OCI-M1 (cell line): ENCODE data around the gene SYNE2.

Experiments
- DNase-seq: peaks from one replicate; lab custom pipeline; 2025; lab: John Stamatoyannopoulos, UW

Gene SYNE2

DNA sequence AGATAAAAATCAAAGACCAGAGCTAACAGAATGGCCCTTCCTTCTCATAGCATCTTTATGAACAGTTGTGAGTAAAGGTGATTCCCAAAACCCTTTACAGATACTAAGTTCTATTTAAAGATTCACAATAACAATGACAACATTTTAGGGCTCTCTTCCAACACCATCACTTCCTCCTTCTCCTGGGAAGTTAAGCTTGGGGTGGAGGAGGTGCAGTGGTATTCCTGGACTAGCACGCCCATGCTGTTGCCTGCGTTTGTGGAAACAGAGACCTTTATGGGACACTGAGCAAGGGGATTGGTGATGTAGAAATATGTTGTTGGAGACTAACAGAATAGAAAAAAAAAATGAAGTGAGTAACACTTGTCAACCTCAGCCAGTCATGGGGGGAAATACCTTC, 22.5 kb downstream of the SYNE2 start:
- no peak for DNase-seq

DNA sequence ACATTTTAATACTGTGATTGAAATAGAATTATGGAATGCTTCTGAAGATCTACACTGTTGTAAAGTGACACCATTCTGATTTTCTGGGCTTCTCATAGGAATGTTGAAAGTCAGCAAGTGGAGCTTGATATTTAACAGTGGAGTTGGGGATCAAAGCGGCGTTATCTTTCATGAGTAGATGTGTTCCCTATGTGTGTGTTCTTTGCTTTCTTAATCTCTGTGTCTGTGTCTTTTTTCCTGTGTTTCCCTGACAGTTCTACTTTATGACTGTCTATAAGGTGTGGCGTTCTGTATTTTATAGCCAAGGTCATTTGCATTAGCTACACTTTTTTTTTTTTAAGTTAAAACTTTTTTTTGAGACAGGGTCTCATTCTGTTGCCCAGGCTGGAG, 24.7 kb downstream of the SYNE2 start:
- DNase-seq, result no peak

DNA sequence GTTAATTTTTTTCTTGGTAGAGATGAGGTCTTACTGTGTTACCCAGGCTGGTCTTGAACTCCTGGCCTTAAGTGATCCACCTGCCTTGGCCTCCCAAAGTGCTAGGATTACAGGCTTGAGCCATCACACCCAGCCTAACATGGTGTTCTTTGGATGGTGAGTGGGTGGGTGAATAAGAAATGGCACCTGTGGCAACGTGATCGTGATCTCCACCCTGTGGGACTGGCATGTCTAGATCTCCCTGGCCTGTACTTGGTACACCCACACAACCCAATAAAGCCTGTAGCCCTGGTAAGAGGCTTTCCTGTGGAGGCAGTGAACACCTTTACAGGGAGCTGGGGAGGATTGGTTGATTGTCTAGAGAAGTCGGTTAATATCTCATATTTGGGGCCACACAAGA, 25.2 kb downstream of the SYNE2 start:
- no peak for DNase-seq

DNA sequence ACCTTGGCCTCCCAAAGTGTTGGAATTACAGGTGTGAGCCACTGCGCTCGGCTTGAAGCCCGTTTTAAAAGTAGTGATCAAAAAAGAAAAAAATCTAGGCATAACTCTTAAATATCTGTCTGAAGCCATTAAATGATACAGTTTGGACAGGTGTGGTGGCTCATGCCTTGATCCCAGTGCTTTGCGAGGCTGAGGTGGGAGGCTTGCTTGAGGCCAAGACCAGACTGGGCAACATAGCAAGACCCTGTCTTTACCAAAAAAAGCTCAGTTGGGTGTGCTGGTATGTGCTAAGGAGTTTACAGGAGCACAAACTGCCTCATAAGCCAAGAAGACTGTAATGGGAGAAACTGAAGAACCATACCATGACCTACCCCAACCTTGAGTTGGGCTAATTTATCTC, 26.0 kb downstream of the SYNE2 start:
- no peak for DNase-seq

DNA sequence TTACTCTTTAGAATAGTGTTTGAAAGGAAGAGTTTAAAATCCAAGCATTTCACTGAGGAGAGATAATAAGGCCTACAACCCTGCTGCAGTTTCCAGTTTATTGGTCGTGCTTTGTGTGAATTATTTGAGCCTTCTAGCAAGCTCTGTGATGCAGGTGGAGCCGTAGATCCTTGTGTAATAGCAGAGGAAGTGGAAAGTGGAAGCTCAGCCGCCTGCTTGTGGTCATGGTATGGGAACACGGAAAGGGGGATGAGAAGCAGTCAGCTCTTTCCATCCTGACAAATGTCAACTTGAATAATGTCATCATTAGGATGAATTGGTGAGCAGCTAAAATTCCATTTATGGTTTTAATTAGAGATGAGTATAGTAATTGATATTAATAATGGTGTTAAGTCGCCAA, 29.1 kb downstream of the SYNE2 start:
- DNase-seq, result no peak

DNA sequence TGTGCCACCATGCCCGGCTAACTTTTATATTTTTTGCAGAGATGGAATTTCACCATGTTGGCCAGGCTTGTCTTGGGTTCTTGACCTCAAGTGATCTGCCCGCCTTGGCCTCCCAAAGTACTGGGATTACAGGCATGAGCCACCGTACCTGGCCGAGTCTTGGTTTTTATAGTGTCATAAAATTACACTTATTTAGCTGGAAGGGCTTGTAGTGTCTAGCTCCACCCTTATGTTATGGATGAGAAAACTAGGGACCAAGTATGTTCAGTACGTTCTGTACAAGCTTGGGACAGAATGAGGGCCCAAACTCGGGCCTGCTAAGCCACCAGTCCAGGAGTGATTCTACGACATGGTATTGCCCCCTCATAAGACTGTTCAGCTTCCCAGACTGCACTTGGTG, 35.1 kb downstream of the SYNE2 start:
- no peak for DNase-seq

DNA sequence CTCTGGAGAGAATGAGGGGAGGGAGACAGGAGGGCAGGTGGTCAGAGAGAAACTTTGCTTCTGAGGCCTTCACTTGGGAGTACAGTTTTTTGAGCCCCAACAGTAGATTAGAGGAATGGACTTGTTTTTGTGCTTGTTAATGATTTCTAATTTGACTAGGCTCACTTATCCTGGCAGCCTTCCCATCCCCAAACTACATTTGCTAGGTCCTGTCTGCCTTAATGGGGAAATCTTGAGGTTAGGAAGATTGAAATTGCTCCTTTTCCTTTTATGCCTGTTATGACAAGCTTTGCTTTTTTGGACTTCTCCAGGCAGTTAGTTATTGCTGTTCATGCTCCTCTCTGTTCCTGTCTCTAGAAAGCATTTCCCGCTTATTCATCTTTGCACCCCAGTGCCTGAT, 37.7 kb downstream of the SYNE2 start:
- DNase-seq, result no peak

DNA sequence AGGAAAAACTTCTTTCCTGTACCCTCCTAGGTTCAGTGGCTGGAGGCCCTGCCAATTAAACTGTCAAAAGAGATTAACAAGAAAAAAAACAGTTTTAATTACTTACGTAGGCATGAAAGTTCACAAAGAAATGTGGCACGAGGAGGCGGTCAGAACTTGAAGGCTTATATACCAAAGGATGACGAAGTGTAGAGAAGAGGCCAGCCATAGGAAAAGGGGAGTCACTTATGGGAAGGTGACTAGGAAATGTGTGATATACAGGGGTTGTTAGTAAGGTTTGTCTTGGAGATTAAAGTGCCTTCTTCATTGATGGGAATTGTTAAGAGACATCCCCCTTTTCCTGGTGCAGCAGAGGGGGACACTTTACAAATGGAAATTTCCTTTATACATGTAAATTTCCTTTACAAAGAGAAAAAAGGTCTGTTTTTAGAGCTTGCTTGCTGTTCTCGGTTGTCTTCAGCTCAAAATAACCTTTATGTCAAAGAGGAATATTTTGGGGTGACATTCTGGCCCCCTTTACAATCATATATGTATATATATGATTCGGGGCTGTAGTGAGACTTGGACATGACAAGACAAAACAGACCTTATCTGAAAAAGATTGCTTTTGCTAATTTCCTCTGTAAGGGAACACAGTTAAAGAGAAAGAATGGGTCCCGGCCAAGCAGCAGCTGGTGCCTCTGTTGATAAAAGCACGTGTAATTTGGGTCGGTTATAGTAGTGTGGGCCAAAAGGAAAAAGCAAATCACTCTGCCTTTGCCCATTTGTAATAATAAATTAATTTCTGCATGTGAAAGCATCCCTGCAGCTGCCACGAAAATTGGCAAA, 38.6 kb downstream of the SYNE2 start:
- peak; percentile 37 for DNase-seq

DNA sequence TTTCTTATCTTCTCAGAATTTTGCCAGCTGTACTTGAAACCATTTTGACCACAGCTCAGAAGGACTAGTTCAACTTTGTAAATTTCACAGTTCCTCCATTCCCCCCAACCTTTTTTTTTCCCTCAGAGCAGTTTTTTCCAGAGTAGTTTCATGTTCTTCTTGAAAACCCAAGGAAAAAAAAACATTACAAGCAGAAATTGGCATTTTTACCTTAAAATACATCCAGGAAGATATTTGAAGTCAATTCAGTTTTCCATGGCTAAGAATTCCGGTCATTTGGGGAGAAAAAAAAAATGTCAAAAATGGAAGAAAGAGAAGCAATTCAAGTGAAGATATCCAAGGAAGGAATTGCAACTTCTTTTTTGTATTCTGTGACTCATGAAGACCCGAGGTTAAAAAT, 39.5 kb downstream of the SYNE2 start:
- DNase-seq, result peak; percentile 60

DNA sequence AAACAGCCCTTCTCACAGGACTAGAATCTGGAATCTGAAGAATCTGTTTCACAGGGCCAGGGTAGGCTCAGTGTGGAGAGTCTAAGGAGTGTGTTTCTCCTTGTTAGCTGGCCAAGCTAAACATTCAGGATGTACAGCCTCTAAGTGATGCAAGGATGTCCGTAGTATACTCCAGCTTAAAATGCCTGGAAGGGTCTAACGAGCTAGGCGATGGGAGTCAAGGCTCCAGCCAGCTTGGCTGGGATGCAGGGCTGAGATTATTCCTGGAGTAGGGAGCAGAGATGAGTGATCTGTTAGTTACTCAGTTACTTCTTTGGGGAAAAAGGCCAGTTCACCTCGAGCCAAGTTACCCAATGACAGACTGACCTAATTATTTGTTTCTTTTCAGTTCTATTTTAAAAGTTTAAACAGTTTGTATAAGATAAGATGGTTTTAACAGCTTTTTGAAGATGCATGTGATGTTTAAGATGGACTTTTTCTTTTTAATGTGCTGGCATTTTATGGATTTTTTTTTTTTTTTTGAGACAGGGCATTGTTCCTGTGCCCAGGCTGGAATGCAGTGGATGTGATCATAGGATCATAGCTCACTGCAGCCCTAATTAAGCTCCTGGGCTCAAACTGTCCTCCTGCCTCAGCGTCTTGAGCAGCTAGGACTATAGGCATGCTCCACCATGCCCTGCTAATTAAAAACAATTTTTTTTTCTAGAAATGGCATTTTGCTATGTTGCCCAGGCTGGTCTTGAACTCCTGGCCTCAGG, 41.1 kb downstream of the SYNE2 start:
- no peak for DNase-seq

DNA sequence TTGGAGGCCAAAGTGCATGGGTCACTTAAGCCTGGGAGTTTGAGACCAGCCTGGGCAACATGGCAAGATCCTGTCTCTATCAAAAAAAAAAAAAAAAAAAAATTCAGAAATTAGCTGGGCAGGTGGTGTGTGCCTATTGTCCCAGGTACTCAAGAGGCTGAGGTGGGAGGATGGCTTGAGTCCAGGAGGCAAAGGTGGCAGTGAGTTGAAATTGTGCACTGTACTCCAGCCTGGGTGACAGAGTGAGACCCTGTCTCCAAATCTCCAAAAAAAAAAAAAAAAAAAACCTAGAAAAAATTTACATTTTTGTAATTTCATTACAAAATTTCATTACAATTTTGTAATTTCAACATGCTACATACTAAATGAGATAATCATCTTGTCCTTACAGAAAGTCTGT, 42.7 kb downstream of the SYNE2 start:
- DNase-seq, result no peak

DNA sequence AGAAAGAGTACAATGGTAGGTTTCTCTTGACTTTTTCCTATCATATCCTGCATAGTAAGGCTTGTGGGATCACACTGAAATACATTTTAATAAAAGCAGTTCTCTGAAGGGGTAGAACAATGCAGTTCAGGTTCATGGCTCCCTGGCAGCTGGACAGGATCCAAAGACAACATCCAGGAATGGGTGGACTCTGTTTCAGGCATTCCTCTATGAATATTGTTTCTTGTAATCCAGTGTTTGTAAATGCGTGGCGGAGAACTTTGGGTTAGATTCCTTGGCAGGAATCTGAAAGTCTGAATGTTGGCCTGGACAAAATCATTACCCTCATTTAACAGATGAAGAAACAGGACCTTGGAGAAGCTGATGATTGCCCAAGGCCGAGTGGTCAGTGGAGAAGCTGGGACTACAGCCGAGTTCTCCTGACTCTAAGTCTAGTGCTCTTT, 43.5 kb downstream of the SYNE2 start:
- DNase-seq, result no peak

DNA sequence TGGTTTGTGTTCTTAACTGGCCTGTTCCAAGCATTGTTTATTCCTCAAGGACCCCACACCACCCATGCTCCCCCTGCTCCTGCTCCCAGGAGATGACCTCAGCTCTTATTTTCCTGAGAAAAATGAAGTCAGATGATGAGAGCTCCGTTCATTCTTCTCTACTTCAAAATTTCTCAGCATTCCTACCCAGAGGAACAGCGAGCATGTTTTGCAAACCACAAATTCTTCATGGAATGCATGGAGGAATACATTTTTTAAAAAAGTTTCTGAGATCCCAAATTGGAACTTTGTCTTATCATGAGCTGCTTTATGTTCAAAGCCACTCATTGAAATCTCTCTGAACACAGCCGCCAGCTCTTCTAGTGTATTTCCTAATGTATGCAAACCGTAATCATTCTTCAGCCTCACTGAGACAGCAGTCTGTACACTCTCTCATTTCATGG, 44.9 kb downstream of the SYNE2 start:
- no peak for DNase-seq

DNA sequence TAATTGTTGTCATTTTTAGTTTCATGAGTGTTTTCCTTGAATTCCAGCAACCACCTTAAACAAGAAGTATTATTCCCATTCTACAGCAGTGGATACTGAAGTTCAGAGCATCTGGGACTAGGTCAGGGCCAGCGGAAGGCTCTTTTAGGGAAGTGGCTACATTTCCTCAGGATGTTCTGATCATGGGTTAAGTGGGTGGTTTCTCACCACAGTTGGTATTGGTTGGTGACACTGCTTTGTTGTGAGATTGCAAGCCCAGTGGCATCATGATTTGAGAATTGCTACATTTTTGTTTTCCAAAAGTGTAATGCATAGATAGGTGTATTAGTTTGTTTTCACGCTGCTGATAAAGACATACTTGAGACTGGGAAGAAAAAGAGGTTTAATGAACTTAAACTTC, 47.1 kb downstream of the SYNE2 start:
- no peak for DNase-seq

DNA sequence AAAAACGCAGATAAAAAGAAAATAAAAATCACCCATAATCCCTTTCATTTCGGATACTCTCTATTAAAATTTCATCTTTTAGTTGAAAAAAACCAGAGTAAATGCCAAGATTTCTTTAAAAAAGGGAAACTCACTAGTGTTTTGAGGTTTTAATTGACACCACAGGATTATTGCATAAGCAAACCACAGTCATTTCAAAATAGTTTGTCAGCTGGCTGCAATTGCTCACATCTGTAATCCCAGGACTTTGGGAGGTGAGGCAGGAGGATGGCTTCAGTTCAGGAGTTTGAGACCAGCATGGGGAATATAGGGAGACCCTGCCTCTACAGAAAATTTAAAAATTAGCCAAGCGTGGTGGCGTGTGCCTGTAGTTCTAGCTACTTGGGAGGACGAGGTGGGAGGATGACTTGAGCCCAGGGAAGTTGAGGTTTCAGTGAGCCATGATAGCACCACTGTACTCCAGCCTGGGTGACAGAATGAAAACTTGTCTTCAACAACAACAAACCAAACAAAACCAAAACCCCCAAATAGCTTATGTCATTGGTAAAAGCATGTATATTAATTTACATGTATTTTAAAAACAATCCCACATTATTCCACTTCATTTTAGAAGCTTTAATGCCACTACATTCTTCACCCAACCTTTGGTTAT, 48.8 kb downstream of the SYNE2 start:
- peak; percentile 59 for DNase-seq

DNA sequence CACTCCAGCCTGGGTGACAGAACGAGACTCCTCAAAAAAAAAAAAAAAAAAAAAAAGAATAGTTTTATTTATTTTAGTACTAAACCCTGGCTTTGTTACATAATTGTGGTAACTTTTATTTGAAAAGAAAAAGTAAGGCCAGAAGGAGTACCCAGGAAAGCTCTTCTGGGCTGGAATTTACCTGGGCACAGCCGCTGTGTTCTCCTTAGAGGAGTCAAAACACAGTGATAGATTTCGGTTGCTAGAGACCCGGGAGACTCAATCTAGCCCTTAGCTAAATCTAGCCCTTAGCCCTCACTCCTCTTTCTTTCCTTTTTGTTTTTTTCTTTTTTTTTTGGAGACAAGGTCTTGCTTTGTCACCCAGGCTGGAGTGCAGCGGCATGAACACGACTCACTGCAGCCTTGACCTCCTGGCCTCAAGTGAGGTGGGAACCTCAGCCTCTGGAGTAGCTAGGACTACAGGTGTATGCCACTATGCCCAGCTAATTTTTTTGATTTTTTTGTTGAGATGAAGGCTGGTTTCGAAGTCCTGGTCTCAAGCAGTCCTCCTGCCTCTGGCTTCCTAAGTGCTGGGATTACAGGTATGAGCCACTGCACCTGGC, 49.7 kb downstream of the SYNE2 start:
- DNase-seq, result no peak

DNA sequence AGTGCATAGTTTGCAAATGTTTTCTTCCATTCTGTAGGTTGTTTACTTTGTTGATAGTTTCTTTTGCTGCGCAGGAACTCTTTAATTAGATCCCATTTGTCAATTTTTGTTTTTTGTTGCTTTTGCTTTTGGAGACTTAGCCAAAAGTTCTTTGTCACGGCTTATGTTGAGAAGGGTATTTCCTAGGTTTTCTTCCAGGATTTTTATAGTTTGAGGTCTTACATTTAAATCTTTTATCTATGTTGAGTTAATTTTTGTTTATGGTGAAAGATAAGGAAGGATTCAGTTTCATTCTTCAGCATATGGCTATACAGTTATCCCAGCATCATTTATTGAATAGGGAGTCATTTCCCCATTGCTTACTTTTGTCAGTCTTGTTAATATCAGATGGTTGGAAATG, 51.9 kb downstream of the SYNE2 start:
- no peak for DNase-seq

DNA sequence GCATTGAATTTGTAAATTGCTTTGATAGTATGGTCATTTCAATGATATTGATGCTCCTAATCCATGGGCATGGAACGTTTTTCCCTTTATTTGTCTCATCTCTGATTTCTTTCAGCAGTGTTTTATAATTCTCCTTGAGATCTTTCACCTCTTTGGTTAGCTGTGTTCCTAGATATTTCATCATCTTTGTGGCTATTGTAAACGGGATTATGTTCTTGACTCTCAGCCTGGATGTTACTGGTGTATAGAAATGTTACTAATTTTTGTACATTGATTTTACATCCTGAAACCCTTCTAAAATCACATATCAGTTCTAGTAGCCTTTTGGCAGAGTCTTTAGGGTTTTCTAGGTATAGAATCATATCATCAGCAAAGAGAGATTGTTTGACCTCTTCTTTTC, 52.6 kb downstream of the SYNE2 start:
- no peak for DNase-seq

DNA sequence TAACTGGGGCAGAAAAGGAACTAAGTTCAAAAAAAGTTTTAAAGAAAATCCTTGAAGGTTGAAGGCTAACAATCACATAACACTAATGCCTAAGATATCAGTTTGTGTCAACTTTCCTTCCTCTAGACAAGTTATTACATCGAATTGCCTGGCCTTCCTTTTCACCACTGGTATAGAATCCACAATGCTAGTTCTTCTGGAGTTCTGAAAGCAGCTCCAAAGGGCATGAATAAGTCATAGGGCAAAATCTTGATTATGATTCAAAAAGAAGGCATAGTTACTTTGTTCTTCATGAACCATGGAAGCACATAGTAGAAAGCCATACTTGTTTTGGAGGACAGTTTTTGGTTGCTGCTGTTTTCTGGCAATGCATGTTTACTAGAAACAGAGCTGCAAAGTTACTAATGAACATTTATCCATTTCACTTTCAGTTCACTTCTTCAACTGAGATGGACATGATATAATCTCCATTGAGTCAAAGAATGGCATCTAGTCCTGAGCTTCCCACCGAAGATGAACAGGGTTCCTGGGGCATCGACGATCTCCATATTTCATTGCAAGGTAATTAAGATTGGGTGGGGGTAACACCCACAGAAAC, 56.0 kb downstream of the SYNE2 start:
- peak; percentile 1 for DNase-seq

DNA sequence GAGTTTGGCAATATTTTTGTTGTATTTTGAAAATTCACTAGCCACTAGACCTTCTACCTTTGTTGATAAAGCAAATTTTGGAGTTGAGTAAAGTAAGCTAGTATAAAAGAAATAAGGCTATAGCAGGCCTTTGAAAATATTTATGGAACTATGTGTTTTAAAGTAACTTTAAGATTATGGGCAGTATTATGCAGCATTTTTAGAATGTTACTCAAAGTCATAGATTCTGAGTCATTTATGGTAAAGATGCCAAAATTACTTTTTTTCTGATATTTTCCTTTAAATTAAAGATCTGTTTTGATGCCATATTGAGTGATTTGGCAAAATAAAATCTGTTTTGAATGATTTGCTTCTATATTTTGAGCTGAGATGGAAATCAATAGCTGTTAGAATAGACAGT, 57.2 kb downstream of the SYNE2 start:
- DNase-seq, result no peak

DNA sequence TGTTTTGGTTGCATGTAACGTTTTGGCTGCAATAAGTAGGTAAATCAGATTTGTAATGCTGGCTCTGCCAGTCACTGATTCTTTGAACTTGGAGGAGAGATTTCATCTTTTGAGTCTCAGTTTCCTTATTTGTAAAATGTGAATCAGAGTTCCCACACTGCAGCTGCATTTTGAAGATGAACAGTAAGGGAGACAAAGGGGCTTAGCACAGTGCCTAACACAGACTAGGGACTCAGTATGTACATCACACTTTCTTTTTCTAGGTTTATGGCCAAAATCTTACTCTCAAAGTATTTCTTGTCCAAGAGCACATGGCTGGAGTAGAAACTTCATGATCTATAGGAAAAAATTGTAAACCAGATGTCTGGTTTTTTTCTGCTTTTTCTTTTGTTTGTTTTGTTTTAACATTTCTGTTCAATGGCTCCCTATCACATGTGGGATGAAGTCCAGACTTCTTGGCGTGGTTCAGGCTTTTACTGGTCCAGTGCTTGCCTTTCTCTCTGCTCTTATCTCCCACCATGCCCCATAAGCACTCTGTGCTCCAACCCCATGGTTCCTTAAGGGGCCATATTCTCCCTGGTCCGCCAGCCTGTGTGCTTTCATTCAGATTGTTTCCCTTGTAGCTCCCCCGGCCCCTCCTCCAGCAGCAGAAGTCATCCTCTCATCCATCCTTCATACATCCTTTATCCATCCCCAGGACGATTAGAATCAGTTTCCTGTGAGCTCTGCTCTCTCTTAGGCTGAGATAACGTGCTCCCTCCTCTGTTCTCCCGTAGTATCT, 58.0 kb downstream of the SYNE2 start:
- DNase-seq, result no peak
